Heart right ventricle (tissue), 16 donors: ENCODE measurements around the gene CORO2B. TPM values are rescaled to one million over a fixed set of nuclear protein-coding genes. Genes with fewer than 3 reads are reported as not detected.

ENCODE experiments used
- ATAC-seq, 8 donors: fragments of 200-7000 bp; cut with Tn5 transposase; one replicate each; pipeline ENCODE4 v1.9.1; 2020; ENCODE audit warnings: mild to moderate bottlenecking in 8 of 8, moderate library complexity in 8 of 8, moderate number of reproducible peaks in 1 of 8
- DNase-seq, 2 donors: peaks; one replicate each; pipeline ENCODE4 v3.0.0-alpha.2; 2020
- H3K27ac ChIP-seq, 10 donors: fragments of 200-600 bp; sonication (generic) in 2 of 10; one replicate each; pipeline versions ENCODE4 v1.5.0 to v1.8.0; 2020 to 2022; ENCODE audit warnings: mild to moderate bottlenecking in 3 of 10
- H3K27me3 ChIP-seq, 7 donors: fragments of 200-600 bp; one replicate each; pipeline ENCODE4 v1.8.0; 2021 to 2022; ENCODE audit warnings: mild to moderate bottlenecking in 2 of 7
- H3K36me3 ChIP-seq, 9 donors: fragments of 200-600 bp; sonication (generic) in 1 of 9; one replicate each; pipeline versions ENCODE4 v1.5.0 to v1.8.0; 2020 to 2022; ENCODE audit warnings: mild to moderate bottlenecking in 2 of 9
- H3K4me1 ChIP-seq, 9 donors: fragments of 200-600 bp; sonication (generic) in 1 of 9; one replicate each; pipeline versions ENCODE4 v1.5.0 to v1.8.0; 2020 to 2022; ENCODE audit warnings: mild to moderate bottlenecking in 4 of 9
- H3K4me3 ChIP-seq, 10 donors: fragments of 200-600 bp; sonication (generic) in 2 of 10; one replicate each; pipeline versions ENCODE4 v1.5.0 to v1.8.0; 2020 to 2022; ENCODE audit warnings: mild to moderate bottlenecking in 7 of 10, moderate library complexity in 2 of 10
- H3K9me3 ChIP-seq, 11 donors: fragments of 200-600 bp in 10 of 11; sonication (generic) in 2 of 11; one replicate each; pipeline versions ENCODE4 v1.5.0 to v1.8.0; 2013 to 2022; ENCODE audit warnings: mild to moderate bottlenecking in 2 of 11, control low read depth in 1 of 11, moderate library complexity in 1 of 11
- WGBS, 2 donors: extraction: QIAGEN DNeasy Blood & Tissue Kit; methylation state at CpG; one replicate each; pipeline ENCODE4 v1.1.7; 2013; ENCODE audit warnings: inconsistent platforms in 1 of 2; 5-methylcytosine and 5-hydroxymethylcytosine counted together
- intact Hi-C, 10 donors: fragments of 100-400 bp; cut with DNase I; formaldehyde crosslinking; loops; one replicate each; pipeline versions ENCODE4 v1.11.1 to v1.14.2; 2022
- polyA plus RNA-seq, 2 donors: library from polyadenylated mRNA; stranded (reverse); fragments of 200-250 nt; gene quantifications; one replicate each; pipeline ENCODE4 v1.2.3, GENCODE V29; 2013
- total RNA-seq, 10 donors: library from RNA; stranded (reverse); fragmentation: NEBNext Ultra II Directional in 3 of 10; extraction: Animal tissue kit (Norgen Biotek cat#: 25700) in 3 of 10; gene quantifications; one replicate each; pipeline versions ENCODE4 v1.2.1 to v1.2.4, GENCODE V29; 2021 to 2023
- TF ChIP-seq, protein P1 (sequence below), 9 donors: fragments of 200-600 bp; sonication (generic) in 2 of 9; IDR thresholded peaks; one replicate each; pipeline versions ENCODE4 v1.5.0 to v1.8.0; 2021 to 2022; ENCODE audit warnings: antibody characterized with exemption in 9 of 9, mild to moderate bottlenecking in 5 of 9, moderate library complexity in 1 of 9
- donor health status: Arrhythmogenic right ventricular cardiomyopathy.
- donor health status: ischemic (EF 13 %, LVEDD 7.1; RV severe dilation, severe dysfunction).
- donor health status: healthy with polysubstance abuse.
- donor health status: DM: no; HTN: yes; CAD: no.
- donor health status: DM: no; HTN: no; CAD: no.
- donor health status: ischemic (EF 25% LVEDD 6.9; RV normal size, moderate dysfunction).
- donor health status: ischemic (EF 25% LVEDD 5.7; RV mildly dilated, moderate dysfunction).
- donor health status: healthy.
- donor health status: DM: yes; HTN: yes; CAD: no.
- donor health status: Ischemic cardiomyopathy.
- donor health status: ischemic (EF 35%, LVEDD 5.7; RV mildly dilated, moderate dysfunction).
- donor health status: nonischemic (EF 11% LVEDD 7.7; RV severe dilation, severe dysfunction).
- donor health status: DM: yes; HTN: yes; CAD: no.
- donor health status: PGD.
- donor health status: ischemic (EF 29% LVEDD 5.4; RV normal size, mild dysfunction).
- donor health status: nonischemic (EF 23%, LVEDD 6.1; RV moderate dilation, normal function).

CORO2B gene
- total and polyA plus RNA-seq, 12 donors: 2.6 to 8.1 (median 4.5) TPM

- DNase-seq (peak in 1 of 2 donors; percentile 50), ATAC-seq (peak in 4 of 8 donors; percentile 23 to 46 (median 28))
- H3K36me3 ChIP-seq: no peaks in the 10 kb centered on the region
- H3K4me3 ChIP-seq: peak overlapping the region in 8 of 10 donors; percentile 58 to 89 (median 70)
- H3K27me3 ChIP-seq: peaks cover 0 to 39% (median 0%) of the 10 kb centered on the region in 7 donors
- H3K27ac ChIP-seq: peak overlapping the region; percentile 54 to 92 (median 85)
- TF ChIP-seq, protein P1, sequence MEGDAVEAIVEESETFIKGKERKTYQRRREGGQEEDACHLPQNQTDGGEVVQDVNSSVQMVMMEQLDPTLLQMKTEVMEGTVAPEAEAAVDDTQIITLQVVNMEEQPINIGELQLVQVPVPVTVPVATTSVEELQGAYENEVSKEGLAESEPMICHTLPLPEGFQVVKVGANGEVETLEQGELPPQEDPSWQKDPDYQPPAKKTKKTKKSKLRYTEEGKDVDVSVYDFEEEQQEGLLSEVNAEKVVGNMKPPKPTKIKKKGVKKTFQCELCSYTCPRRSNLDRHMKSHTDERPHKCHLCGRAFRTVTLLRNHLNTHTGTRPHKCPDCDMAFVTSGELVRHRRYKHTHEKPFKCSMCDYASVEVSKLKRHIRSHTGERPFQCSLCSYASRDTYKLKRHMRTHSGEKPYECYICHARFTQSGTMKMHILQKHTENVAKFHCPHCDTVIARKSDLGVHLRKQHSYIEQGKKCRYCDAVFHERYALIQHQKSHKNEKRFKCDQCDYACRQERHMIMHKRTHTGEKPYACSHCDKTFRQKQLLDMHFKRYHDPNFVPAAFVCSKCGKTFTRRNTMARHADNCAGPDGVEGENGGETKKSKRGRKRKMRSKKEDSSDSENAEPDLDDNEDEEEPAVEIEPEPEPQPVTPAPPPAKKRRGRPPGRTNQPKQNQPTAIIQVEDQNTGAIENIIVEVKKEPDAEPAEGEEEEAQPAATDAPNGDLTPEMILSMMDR (IDR thresholded peaks at IDR 0.05): no peak
- WGBS, 2 donors: 62 to 69% methylated on average over 11 of the region's 11 CpGs
- H3K4me1 ChIP-seq: peaks cover 11 to 70% (median 32%) of the 10 kb centered on the region in 9 donors
- no peaks in the 10 kb centered on the region for H3K9me3 ChIP-seq
- intact Hi-C loops: loop anchor here in 2 of 10 donors (2.0 to 5.0 kb wide), 2 partner anchors 47 to 57 kb away; no protein-coding TSS in a partner anchor
These were observed 1.5 kb downstream of the CORO2B start for GRCh38 chr15:68580026-68580882.

DNA sequence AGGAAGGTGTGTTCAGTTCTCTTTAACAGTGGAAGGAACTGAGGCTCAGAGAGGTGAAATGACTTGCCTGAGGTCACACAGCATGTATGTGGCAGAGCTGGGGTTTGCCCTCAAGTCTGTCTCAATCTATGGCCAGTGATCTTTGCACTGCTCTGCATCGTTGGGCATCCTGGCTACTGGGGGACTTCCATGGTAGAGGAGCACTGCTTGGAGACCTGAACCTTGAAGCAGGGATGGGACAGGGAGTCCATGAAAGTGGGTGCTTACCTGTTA, 2.0 kb downstream of the CORO2B start:
- no peak for DNase-seq
- WGBS, 2 donors: 88 to 90% methylated on average over 1 of the region's 1 CpG
- H3K36me3 ChIP-seq: no peaks in the 10 kb centered on the region
- ATAC-seq: no peak
- peak overlapping the region in 2 of 10 donors; percentile 58 to 64 for H3K4me3 ChIP-seq
- intact Hi-C loops: loop anchor here in 3 of 10 donors (1.0 to 5.0 kb wide), 3 partner anchors 20 to 56 kb away; no protein-coding TSS in a partner anchor
- no peaks in the 10 kb centered on the region for H3K9me3 ChIP-seq
- H3K27ac ChIP-seq: peak overlapping the region in 3 of 10 donors; percentile 23 to 92 (median 88)
- peaks cover 0 to 39% (median 0%) of the 10 kb centered on the region in 7 donors for H3K27me3 ChIP-seq
- TF ChIP-seq, protein P1 (IDR thresholded peaks at IDR 0.05): no peak
- peaks cover 11 to 75% (median 36%) of the 10 kb centered on the region in 9 donors for H3K4me1 ChIP-seq

- Histone ChIP-seq H3K4me1 (peaks cover 11 to 84% (median 41%) of the 10 kb centered on the region in 9 donors), H3K4me3 (no peak overlapping the region), H3K9me3 (no peaks in the 10 kb centered on the region), H3K36me3 (no peaks in the 10 kb centered on the region), H3K27ac (peak overlapping the region in 4 of 10 donors; percentile 9 to 92 (median 23)), H3K27me3 (peaks cover 0 to 31% (median 0%) of the 10 kb centered on the region in 7 donors)
- no peak for DNase-seq
- TF ChIP-seq, protein P1 (IDR thresholded peaks at IDR 0.05): no peak
- no peak for ATAC-seq
- WGBS, 2 donors: 57 to 58% methylated on average over 5 of the region's 5 CpGs
- intact Hi-C loops: loop anchor here in 3 of 10 donors (1.0 to 5.0 kb wide), 3 partner anchors 20 to 55 kb away; no protein-coding TSS in a partner anchor
These were observed 2.9 kb downstream of the CORO2B start for GRCh38 chr15:68581725-68582124.

- DNase-seq: no peak
- TF ChIP-seq, protein P1 (IDR thresholded peaks at IDR 0.05): no peak
- Histone ChIP-seq H3K4me3 (no peak overlapping the region), H3K27ac (peak overlapping the region in 3 of 10 donors; percentile 9 to 92 (median 23)), H3K36me3 (no peaks in the 10 kb centered on the region), H3K4me1 (peaks cover 11 to 84% (median 41%) of the 10 kb centered on the region in 9 donors), H3K27me3 (peaks cover 0 to 26% (median 0%) of the 10 kb centered on the region in 7 donors), H3K9me3 (no peaks in the 10 kb centered on the region)
- no peak for ATAC-seq
- intact Hi-C loops: loop anchor here in 1 of 10 donors (5.0 kb wide), 1 partner anchor 45 kb away; no protein-coding TSS in a partner anchor
- 71 to 74% methylated on average over 4 of the region's 4 CpGs for WGBS, 2 donors
These were observed 3.4 kb downstream of the CORO2B start for GRCh38 chr15:68582236-68582635.
